EH (cell line): ENCODE data around the gene ZNF829.

Experiments used
- DNase-seq: peaks from one replicate; pipeline ENCODE4 v3.0.0-alpha.2; 2015; ENCODE audit warnings: low read depth

The ZNF829 gene

DNA sequence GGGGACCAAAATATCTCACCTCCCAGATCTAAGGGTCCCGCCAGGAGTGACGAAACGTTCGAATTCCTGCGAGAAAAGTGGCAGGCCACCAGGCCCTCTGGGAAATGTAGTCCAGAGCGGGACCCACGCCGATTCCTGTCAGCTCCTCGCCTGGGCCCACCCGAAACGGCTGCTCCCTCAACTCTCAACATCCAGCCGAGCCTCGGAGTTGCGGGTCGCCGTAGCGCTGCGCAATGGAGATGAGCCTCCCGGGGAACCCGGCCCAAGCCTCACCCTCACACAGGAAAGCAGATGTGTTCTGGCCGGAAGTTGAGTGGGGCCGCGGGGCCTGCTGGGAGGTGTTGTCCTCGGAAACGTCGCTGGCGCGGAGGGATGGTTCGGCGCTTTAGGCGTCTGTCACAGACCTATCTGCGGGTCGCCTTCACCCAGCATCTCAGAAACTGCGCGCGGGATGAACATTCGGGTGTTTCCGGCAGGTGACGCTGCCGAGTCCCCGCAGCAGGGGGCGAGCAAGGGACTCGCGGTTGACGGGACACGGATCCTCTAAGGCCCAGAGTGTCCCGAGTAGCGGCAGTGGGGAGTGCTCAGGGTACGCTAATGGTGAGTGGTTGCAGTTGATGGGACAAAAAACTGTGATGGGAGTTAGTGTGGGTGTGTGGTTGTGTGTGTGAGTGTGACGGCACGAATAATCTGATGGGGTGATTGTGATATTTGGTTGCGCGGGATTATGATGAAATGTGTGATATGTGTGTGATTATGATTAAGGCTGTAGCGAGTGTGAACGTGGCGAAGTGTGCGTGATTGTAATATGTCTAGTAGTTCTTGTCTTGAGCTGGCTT lies at the start of gene ZNF829, which contains the start of gene ZNF568:
TSS of gene ZNF829 (minus strand) at position 300 of the 839 bp plus-strand sequence. CDS start 1,124 bp downstream, outside the sequence.
TSS of gene ZNF568 (plus strand) at position 341 of the 839 bp plus-strand sequence. CDS start 6,439 bp downstream, outside the sequence.
- DNase-seq: peak; percentile 92

DNA sequence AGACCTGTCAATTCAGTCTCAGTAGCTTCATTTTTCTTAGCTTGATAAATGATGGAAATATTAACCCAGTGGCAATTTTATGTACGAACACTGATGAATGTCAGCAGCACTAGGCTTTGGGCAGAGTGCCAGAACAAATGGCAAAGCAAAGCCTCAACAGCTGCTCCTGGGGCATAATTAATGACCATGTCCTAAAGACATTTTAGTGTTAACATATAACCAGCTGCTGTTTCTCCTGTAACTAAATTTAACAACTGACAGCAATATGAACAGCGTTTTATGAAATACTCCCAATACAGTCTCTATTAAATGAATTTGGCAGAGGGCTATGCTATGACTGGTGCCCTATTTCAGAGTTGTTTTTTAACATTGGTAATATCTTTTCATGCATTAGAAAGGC lies 47.2 kb upstream of the ZNF829 start:
- no peak for DNase-seq

DNA sequence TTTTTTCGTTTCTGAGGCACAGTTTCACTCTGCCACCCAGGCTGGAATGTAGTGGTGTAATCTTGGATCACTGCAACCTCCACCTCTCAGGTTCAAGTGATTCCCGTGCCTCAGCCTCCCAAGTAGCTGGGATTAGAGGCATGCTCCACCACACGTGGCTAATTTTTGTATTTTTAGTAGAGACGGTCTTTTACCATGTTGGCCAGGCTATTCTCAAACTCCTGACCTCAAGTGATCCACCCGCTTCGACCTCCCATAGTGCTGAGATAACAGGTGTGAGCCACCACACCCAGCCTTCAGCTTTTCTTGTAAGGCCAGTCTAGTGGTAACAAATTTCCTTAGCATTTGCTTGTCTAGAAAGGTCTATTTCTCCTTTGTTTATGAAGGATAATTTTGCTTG lies 46.3 kb upstream of the ZNF829 start:
- DNase-seq: no peak

DNA sequence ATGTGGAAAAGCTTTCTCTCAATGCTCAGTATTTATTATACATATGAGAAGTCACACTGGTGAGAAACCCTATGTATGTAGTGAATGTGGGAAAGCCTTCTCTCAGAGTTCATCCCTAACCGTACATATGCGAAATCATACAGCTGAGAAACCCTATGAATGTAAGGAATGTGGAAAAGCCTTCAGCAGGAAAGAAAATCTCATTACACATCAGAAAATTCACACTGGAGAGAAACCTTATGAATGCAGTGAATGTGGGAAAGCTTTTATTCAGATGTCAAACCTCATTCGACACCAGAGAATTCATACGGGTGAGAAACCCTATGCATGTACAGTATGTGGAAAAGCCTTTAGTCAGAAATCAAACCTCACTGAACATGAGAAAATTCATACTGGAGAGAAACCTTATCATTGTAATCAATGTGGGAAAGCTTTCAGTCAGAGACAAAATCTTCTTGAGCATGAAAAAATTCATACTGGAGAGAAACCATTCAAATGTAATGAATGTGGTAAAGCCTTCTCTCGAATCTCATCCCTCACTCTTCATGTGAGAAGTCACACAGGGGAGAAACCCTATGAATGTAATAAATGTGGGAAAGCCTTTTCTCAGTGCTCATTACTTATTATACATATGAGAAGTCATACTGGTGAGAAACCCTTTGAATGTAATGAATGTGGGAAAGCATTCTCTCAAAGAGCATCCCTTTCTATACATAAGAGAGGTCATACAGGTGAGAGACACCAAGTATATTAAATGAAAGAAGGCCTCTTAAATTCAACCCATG lies 34.4 kb upstream of the ZNF829 start:
- no peak for DNase-seq

DNA sequence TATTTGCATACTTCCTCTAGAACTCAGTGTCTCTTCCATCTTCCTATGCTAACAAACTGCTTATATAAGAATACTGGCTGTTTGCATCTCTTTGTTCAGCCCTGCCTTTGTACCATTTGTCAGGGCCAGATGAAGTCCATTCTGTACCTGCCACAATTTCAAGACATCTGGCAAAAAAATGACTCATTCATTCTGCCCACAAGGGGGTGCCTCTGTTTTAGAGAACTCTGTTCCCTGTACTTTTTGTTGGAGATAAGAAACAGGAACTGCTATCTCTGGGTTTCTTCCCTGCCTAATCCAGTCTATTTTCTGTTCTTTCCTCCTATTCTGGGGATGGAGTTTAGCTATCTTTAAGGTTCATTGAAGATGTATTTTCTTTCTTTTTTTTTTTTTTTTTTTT lies 23.1 kb upstream of the ZNF829 start:
- DNase-seq: peak; percentile 1

- no peak for DNase-seq
Observed at GRCh38 chr19:36931684-36932083, 15.6 kb upstream of the ZNF829 start.

- no peak for DNase-seq
Observed at GRCh38 chr19:36918090-36918489, 2.0 kb upstream of the ZNF829 start.

GRCh38 chr19:36916991-36917390 lies 900 bp upstream of the ZNF829 start:
- DNase-seq: peak; percentile 28

- DNase-seq: no peak
Observed at GRCh38 chr19:36898422-36898821, 17.7 kb downstream of the ZNF829 start.

- DNase-seq: no peak
Observed at GRCh38 chr19:36894849-36895383, 21.2 kb downstream of the ZNF829 start.

DNA sequence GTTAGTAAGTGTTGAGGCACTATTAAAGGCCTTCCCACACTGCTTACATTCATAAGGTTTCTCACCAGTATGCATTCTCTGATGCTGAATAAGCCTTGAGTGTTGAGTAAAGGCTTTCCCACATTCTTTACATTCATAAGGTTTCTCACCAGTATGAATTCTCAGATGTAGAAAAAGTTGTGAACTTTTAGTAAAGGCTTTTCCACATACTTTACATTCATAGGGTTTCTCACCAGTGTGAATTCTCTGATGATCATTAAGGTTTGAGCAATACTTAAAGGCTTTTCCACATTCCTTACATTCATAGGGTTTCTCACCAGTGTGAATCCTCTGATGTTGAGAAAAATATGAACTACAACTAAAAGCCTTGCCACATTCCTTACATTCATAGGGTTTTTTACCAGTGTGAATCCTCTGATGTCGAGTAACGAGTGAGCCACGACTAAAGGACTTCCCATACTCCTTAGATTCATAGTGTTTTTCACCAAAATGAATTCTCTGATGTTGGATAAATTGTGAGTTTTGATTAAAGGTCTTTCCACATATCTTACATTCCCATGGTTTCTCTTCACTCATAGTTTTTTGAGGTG lies 24.2 kb downstream of the ZNF829 start:
- DNase-seq: no peak

DNA sequence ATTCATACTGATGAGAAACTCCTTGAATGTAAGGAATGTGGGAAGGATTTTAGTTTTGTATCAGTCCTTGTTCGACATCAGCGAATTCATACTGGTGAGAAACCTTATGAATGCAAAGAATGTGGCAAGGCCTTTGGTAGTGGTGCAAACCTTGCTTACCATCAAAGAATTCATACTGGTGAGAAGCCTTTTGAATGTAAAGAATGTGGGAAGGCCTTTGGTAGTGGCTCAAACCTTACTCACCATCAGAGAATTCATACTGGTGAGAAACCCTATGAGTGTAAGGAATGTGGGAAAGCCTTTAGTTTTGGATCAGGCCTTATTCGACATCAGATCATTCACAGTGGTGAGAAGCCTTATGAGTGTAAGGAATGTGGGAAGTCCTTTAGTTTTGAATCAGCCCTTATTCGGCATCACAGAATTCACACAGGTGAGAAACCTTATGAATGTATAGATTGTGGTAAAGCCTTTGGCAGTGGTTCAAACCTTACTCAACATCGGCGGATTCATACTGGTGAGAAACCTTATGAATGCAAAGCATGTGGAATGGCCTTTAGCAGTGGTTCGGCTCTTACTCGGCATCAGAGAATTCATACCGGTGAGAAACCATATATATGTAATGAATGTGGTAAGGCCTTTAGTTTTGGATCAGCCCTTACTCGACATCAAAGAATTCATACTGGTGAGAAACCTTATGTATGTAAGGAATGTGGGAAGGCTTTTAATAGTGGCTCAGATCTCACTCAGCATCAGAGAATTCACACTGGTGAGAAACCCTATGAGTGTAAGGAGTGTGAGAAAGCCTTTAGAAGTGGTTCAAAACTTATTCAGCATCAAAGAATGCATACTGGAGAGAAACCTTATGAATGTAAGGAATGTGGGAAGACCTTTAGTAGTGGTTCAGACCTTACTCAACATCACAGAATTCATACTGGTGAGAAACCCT lies 38.8 kb downstream of the ZNF829 start:
- DNase-seq: no peak

GRCh38 chr19:36851898-36852297 lies 64.2 kb downstream of the ZNF829 start:
- DNase-seq: no peak

- peak; percentile 93 for DNase-seq
Observed at GRCh38 chr19:36850559-36851442, 65.3 kb downstream of the ZNF829 start, which contains the start of gene ZNF345. ZNF345 (plus strand) TSS chr19:36850876; CDS start chr19:36876831, 25,955 bp downstream.

- peak; percentile 91 for DNase-seq
Observed at GRCh38 chr19:36849701-36850558, 66.2 kb downstream of the ZNF829 start.

DNA sequence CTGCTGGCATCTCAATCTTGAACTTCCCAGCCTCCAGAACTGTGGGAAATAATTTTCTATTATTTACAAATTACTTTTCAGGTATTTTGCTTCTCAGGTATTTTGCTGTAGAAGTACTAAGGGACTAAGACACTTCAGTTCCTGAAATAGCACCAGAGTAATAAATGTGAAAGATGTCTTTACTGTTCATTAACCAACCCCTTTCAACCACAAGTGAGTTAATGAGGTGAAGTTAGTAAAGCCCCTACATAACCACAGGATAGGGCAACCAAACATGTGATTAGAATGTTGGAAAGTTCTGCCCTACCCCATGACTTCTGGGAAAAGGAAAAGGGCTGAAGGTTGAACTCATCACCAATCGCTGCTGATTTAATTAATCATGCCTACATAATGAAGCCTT lies 68.1 kb downstream of the ZNF829 start:
- DNase-seq: no peak

DNA sequence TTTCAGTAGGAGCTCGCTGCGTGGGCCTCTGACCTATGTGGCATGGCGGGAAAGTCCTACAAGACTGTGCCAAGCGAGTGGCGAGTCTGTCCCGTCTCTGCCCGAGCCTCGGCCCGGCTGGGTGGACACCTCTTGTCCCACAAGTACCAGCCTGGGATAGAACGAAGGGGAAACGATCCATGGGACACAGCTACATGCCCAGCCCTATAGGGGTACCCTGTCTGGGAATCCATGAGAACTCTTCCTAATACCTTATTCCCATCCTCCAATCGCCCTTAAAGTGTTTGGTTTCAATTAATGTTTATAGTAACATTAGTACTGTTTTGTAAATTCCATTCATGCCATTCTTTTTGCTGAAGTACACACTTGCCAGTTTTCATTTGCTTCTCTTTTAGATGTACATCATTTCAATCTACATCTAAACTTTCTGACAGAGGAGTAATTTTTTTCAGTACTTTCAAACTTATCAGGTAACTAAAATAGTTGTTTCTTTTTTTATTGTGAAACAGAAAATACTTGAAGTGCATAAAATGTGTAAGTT lies 77.2 kb downstream of the ZNF829 start:
- peak; percentile 41 for DNase-seq
